ENCODE measurements around the gene TOM1. TPM values are rescaled to one million over a fixed set of nuclear protein-coding genes. Genes with fewer than 3 reads are reported as not detected.
"Not testable (repeated sequence)": the region's sequence is repeated elsewhere in the genome, so short reads cannot be mapped to it uniquely, and the experiment has no call there.

TOM1 gene
- total RNA-seq, 4 donors from 2014 or later: 22.3 to 40.3 (median 34.1) TPM

DNA sequence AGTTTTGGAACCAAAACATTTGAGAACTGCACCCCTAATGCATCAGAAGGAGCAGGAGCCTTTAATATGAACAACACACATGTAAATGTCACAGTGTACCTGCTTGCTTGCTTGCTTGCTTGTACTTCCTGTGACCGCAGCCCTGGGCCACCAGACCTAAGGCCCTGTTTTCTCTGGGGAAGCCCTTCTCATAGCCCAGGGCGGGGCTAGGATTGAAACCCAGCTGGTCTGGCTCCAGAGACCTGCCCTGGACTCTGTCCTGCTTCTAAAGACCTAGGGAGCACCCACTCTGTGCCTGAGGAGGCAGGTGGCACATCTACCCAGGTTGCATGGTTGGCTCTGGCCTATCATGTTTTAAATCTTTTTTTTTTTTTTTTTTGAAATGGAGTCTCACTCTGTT is 92.7 kb downstream of the TOM1 start:
- H3K27ac ChIP-seq: no peak overlapping the region
- H3K9me3 ChIP-seq: no peaks in the 10 kb centered on the region
- no peak for ATAC-seq
- WGBS, 2 donors (ENCODE audit: low coverage in 1 of 2): 92% methylated on average over 2 of the region's 2 CpGs; no CpG with 5 or more reads in 1 of the 2 donors
- H3K4me3 ChIP-seq: no peak overlapping the region
- no peaks in the 10 kb centered on the region for H3K27me3 ChIP-seq
- H3K36me3 ChIP-seq: peaks cover 0 to 38% of the 10 kb centered on the region in 2 donors
- no peak for TF ChIP-seq POLR2AphosphoS5 (IDR thresholded peaks at IDR 0.05)
- no peak for TF ChIP-seq POLR2A (IDR thresholded peaks at IDR 0.05)
- TF ChIP-seq, protein P1, sequence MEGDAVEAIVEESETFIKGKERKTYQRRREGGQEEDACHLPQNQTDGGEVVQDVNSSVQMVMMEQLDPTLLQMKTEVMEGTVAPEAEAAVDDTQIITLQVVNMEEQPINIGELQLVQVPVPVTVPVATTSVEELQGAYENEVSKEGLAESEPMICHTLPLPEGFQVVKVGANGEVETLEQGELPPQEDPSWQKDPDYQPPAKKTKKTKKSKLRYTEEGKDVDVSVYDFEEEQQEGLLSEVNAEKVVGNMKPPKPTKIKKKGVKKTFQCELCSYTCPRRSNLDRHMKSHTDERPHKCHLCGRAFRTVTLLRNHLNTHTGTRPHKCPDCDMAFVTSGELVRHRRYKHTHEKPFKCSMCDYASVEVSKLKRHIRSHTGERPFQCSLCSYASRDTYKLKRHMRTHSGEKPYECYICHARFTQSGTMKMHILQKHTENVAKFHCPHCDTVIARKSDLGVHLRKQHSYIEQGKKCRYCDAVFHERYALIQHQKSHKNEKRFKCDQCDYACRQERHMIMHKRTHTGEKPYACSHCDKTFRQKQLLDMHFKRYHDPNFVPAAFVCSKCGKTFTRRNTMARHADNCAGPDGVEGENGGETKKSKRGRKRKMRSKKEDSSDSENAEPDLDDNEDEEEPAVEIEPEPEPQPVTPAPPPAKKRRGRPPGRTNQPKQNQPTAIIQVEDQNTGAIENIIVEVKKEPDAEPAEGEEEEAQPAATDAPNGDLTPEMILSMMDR (IDR thresholded peaks at IDR 0.05): no peak
- TF ChIP-seq EP300 (IDR thresholded peaks at IDR 0.05): no peak
- H3K4me1 ChIP-seq: no peaks in the 10 kb centered on the region

DNA sequence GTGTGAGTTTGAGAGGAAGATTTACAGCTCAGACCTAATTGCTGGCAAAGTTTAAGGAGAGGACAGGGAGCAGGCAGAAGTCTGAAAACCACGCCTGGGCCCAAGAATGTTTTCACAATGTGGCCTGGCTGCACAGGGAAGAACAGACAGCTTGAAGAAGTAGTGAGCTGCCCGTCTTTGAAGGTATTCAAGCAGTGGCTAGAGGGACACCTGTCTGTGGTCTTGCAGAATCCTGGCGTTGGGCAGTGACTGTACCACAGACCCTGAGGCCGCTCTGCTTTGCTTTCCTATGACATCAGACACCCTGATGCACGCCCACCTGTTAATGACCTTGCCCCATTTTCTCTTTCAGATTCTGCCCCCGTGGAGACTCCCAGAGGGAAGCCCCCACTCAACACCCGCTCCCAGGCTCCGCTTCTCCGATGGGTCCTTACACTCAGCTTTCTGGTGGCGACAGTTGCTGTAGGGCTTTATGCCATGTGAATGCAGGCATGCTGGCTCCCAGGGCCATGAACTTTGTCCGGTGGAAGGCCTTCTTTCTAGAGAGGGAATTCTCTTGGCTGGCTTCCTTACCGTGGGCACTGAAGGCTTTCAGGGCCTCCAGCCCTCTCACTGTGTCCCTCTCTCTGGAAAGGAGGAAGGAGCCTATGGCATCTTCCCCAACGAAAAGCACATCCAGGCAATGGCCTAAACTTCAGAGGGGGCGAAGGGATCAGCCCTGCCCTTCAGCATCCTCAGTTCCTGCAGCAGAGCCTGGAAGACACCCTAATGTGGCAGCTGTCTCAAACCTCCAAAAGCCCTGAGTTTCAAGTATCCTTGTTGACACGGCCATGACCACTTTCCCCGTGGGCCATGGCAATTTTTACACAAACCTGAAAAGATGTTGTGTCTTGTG is 93.7 kb downstream of the TOM1 start:
- no peaks in the 10 kb centered on the region for H3K9me3 ChIP-seq
- ATAC-seq: no peak
- H3K27me3 ChIP-seq: no peaks in the 10 kb centered on the region
- 69 to 72% methylated on average over 3 to 11 of the region's 16 CpGs for WGBS, 2 donors (ENCODE audit: low coverage in 1 of 2)
- peaks cover 0 to 28% of the 10 kb centered on the region in 2 donors for H3K36me3 ChIP-seq
- no peak overlapping the region for H3K27ac ChIP-seq
- H3K4me3 ChIP-seq: no peak overlapping the region
- H3K4me1 ChIP-seq: no peaks in the 10 kb centered on the region
- TF ChIP-seq, protein P1 (IDR thresholded peaks at IDR 0.05): no peak
- TF ChIP-seq POLR2AphosphoS5 (IDR thresholded peaks at IDR 0.05): no peak
- no peak for TF ChIP-seq EP300 (IDR thresholded peaks at IDR 0.05)
- no peak for TF ChIP-seq POLR2A (IDR thresholded peaks at IDR 0.05)

DNA sequence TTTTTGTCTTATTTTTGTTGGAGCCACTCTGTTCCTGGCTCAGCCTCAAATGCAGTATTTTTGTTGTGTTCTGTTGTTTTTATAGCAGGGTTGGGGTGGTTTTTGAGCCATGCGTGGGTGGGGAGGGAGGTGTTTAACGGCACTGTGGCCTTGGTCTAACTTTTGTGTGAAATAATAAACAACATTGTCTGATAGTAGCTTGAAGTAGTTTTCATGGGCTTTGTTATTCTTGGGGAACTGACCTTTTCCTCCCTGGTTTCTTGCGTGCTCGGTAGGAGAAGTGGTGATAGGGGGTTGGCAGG is 94.3 kb downstream of the TOM1 start:
- no peak overlapping the region for H3K27ac ChIP-seq
- no peaks in the 10 kb centered on the region for H3K4me1 ChIP-seq
- WGBS, 2 donors (ENCODE audit: low coverage in 1 of 2): 17 to 47% methylated on average over 1 to 4 of the region's 4 CpGs
- TF ChIP-seq EP300 (IDR thresholded peaks at IDR 0.05): no peak
- no peak for TF ChIP-seq POLR2AphosphoS5 (IDR thresholded peaks at IDR 0.05)
- TF ChIP-seq, protein P1 (IDR thresholded peaks at IDR 0.05): no peak
- no peak for TF ChIP-seq POLR2A (IDR thresholded peaks at IDR 0.05)
- peaks cover 0 to 28% of the 10 kb centered on the region in 2 donors for H3K36me3 ChIP-seq
- no peak for ATAC-seq
- H3K9me3 ChIP-seq: no peaks in the 10 kb centered on the region
- H3K27me3 ChIP-seq: no peaks in the 10 kb centered on the region
- no peak overlapping the region for H3K4me3 ChIP-seq

DNA sequence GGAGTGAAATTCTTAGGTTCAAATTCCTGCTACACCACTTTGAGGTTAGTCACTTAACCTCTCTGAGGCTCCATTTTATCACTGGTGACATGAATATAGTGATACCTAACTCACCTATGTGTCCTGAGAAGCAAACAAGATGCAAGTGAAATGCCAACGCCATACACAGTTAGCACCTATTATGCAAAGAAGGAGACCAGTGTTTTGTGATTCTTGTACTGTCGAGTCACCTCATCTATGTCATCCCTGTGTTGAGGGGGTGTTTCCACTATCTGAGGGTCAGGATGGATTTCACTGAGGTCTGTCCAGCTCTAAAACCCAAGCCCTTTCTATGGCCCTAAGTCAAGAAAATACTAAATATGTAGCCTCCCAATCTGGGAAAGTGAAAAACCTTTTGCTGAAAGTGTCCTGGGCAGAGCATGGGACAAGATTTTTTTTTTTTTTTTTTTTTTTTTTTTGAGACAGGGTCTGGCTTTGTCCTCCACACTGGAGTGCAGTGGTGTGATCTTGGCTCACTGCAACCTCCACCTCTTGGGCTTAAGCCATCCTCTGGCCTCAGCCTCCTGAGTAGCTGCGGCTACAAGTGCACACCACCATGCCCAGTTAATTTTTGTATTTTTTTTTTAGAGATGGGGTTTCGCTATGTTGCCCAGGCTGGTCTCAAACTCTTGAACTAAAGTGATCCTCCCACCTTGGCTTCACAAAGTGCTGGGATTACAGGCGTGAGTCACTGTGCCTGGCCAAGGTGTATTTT is 95.3 kb downstream of the TOM1 start:
- no peak for ATAC-seq
- Histone ChIP-seq H3K9me3 (no peaks in the 10 kb centered on the region), H3K36me3 (peaks cover 0 to 22% of the 10 kb centered on the region in 2 donors), H3K27ac (no peak overlapping the region), H3K4me1 (peaks cover 0 to 6% (median 0%) of the 10 kb centered on the region in 3 donors), H3K4me3 (no peak overlapping the region), H3K27me3 (no peaks in the 10 kb centered on the region)
- TF ChIP-seq EP300 (IDR thresholded peaks at IDR 0.05): no peak
- WGBS, 2 donors (ENCODE audit: low coverage in 1 of 2): 73 to 80% methylated on average over 1 to 4 of the region's 5 CpGs

DNA sequence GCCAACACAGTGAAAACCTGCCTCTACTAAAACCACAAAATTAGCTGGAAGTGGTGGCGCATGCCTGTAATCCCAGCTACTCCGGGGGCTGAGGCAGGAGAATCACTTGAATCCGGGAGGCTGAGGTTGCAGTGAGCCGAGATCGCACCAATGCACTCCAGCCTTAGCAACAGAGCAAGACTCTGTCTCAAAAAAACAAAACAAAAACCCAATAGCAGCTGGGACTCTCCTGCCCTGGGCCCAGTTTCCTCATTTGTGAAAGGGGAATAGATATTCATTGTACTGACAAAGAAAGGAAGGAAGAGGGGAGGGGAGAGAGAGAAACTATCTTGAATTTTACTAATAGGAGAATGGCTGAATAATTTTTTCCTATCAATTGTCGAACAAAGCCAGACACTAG is 96.9 kb downstream of the TOM1 start:
- H3K27ac ChIP-seq, H3K27me3 ChIP-seq, H3K9me3 ChIP-seq, ATAC-seq, H3K4me3 ChIP-seq: not testable (repeated sequence)
- peaks cover 0 to 11% of the 10 kb centered on the region in 2 donors for H3K36me3 ChIP-seq
- peaks cover 0 to 21% (median 11%) of the 10 kb centered on the region in 3 donors for H3K4me1 ChIP-seq
- 55% methylated on average over 1 of the region's 6 CpGs; no CpG with 5 or more reads in 1 of the 2 donors for WGBS, 2 donors (ENCODE audit: low coverage in 1 of 2)

Measured in gastroesophageal sphincter (tissue), 4 donors.